Measurements from ENCODE around the gene NOVA2.

NOVA2 gene, protein sequence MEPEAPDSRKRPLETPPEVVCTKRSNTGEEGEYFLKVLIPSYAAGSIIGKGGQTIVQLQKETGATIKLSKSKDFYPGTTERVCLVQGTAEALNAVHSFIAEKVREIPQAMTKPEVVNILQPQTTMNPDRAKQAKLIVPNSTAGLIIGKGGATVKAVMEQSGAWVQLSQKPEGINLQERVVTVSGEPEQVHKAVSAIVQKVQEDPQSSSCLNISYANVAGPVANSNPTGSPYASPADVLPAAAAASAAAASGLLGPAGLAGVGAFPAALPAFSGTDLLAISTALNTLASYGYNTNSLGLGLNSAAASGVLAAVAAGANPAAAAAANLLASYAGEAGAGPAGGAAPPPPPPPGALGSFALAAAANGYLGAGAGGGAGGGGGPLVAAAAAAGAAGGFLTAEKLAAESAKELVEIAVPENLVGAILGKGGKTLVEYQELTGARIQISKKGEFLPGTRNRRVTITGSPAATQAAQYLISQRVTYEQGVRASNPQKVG
- 0 reads per million in 3 experiments for total RNA-seq

DNA sequence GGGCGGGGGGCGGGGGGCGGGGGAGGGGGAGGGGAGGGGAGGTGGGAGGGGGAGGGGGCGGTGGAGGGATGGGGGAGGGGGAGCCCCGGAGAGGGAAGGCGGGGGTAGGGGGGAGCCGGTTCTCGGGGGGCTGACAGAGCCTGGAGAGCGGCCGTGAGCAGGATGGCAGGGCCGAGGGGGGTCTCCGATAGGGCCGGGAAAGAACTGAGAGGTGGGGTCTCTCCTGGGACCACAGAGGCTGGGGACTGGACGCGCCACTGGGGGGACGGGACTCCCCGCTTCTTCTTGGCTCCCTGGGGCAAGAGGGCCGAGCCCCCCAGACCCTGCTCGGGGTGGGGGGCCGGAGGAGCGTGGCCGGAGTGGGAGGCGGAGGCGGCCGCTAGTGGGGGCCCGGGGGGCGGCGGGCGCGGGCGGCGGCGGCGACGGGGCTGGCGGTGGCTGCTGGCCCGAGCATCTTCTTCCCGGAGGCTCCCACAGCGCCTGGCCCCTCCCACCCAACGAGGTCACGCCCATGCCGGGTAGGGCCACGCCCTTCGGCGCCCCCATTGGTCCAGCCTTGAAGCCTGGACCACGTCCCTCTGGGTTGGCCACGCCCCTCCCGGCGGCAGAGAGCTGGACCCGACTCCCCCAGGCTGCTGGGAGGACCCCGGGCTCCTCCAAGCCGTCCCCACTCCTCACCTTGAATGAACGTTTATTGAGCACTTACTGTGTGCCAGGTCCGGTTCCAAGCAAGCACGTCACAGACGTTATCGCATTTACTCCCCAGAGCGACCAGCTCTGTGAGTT lies at the start of gene NOVA2:
TSS of gene NOVA2 (minus strand) at position 313 of the 786 bp plus-strand sequence. CDS start 514 bp downstream, outside the sequence.
- DNase-seq = no peak

DNA sequence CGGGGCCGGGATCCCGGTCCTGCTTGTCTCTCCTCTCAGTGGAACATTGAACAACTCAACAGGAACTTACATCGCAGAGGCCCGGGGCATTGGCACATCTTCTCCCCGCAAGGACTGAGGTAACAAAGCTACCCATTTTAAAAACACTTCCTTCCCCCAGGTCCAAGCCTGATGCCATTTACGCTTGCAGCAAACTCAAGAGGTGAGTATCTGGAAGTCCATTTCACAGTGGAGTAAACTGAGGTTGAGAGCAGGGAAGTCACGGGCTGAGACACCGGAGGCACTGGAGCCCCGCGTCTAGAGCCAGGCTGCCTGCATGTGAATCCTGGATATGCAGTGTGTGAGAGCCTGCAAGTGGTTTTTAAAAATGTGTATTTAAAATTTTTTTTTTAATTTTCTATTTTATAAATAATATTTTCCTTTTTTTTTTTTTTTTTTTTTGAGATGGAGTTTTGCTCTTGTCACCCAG lies 49.7 kb upstream of the NOVA2 start:
- no peak for DNase-seq

DNA sequence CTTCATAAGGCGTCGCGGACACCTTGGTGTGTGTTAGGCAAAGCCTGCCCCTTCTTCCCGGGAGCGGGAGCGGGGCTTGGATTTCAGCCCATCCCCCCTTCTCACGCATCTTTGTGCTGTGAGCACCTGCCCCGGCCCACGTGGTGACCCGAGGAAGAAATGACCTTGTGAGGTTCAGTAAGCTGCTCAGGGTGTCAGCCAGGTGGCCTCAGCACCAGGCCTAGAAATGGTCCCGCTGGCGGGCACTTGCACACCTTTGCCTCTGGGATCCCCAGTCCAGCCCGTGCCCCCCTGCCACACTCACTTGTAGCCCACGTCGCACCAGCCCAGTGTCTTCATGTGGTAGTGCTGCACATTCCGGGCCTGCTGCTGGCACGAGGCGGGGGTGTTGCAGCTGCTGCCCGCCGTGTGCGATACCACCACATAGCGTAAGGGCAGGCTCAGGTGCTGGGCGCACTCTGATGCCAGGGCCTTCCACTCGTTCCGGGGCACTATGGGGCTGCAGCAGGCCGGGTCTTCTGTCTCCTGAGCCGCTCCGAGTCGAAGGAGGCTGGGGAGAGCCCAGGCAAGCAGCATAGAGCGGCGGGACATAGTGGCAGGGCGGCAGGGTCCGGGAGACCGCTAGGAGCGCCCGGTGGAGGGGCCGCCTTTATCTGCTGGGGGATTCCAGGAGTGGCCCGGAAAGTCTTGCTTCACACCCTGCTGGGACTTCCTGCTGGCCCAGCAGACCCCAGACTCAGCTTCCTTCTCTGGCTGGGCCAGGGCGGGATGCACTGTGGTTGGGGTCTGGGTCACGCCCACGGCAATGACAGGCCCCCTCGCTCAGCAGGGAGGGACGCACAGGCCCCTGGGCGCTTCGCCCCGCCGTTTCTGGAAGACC lies 49.0 kb upstream of the NOVA2 start, which contains the start of gene PGLYRP1:
TSS of gene PGLYRP1 (minus strand) at position 623 of the 880 bp plus-strand sequence. CDS start at position 591, 32 bp downstream.
- no peak for DNase-seq

- no peak for DNase-seq
Observed at GRCh38 chr19:46022061-46022430, 48.4 kb upstream of the NOVA2 start.

DNA sequence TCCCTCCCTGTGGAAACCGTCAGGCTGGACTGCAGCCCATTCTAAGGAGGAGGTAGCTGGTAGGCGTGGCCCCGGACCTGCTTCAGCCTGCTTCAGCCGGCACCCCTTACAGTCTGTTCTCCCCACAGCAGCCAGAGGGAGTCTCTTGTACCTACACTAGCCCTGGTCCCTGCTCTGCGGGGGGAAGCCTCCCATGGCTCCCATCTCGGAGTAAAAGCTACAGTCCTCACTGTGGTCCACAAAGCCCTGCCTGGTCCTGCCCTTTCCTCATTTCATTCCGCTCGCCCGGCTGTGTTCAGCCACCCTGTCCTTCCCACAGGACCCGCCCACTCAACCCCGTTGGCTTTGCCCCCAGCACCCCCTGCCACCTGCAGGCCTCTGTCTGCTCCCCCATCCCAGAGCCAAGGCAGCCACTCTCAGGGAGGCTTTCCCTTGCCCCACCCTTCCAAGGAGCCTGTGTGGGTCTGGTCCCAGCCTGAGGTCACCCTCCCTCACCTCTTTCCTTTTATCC lies 47.9 kb upstream of the NOVA2 start:
- DNase-seq = no peak

DNA sequence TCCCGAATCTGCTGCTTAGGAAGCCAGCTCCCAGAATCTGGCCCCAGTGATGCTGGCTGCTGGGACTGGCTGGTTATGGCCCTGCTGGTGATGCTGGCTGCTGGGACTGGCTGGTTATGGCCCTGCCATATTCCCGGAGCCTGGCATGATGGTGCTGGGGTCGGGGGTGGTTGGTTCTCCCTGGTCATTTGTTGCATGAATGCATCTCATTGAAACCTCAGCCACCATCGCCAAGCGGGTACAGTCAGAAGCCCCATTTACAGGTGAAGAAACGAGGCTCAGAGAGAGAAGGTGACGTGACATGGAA lies 47.1 kb upstream of the NOVA2 start:
- no peak for DNase-seq

GRCh38 chr19:46019270-46019669 lies 45.6 kb upstream of the NOVA2 start:
- DNase-seq = no peak

DNA sequence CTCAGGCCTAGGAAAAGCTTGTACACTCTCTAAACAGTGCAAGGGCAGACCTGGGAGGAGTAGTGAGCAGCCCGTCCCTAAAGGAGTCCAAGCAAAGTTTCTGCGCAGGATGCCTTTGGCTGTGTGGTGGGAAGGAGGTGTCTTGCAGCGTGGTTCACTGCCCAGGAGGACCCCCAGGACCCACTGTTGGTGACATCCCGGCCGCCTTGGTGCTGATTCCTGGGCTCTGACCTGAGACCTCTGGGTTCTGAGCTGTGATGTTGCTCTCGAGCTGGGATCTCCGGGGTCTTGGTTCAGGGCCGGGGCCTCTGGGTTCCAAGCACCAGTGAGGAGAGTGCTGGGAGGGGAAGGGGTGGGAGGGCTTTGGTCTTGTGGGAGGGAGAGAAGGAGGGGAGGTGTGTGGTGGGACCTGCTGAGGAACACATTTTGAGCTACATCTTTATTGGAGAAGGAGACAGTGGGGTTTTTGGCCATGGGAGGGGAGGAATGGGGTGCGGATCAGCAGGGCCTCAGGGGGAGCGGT lies 45.1 kb upstream of the NOVA2 start:
- DNase-seq = no peak

DNA sequence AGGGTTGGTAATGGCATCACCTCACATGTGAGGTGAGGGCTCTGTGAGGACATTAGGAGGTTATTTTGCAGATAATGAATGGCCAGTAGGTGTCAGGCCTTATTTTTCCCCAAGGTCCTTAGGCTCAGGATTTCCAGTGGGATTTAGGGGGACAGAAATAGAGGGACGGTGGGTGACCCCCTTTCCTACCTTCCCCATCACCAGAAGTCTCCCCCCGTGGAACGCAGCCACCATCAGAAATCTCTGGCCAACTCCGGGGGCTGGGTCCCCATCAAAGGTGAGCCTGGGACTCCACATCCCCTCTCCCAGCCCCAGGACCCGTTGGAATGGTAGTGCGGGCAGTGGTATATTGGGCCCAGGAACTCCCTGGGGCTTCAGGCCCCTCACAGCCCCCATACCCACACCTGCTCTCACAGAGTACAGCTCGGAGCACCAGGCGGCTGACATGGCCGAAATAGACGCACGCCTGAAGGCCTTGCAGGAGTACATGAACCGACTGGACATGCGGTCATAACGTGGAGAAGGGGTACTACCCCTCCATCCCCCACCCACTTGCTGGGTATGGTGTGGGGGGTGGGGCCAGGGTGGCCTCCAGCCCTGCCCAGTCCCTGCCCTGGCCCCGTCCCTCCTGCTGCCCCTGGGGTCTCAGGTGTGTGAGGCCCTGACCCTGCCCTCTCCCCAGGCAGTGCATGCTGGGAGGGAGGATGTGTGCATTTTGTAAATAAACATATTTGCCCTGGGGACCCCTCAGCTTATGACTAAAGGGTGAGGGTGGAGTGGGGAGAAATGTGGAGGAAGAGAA lies 44.4 kb upstream of the NOVA2 start:
- no peak for DNase-seq

GRCh38 chr19:46017095-46017429 lies 43.4 kb upstream of the NOVA2 start:
- no peak for DNase-seq

GRCh38 chr19:46016426-46017094 lies 42.9 kb upstream of the NOVA2 start:
- peak; percentile 71 for DNase-seq

DNA sequence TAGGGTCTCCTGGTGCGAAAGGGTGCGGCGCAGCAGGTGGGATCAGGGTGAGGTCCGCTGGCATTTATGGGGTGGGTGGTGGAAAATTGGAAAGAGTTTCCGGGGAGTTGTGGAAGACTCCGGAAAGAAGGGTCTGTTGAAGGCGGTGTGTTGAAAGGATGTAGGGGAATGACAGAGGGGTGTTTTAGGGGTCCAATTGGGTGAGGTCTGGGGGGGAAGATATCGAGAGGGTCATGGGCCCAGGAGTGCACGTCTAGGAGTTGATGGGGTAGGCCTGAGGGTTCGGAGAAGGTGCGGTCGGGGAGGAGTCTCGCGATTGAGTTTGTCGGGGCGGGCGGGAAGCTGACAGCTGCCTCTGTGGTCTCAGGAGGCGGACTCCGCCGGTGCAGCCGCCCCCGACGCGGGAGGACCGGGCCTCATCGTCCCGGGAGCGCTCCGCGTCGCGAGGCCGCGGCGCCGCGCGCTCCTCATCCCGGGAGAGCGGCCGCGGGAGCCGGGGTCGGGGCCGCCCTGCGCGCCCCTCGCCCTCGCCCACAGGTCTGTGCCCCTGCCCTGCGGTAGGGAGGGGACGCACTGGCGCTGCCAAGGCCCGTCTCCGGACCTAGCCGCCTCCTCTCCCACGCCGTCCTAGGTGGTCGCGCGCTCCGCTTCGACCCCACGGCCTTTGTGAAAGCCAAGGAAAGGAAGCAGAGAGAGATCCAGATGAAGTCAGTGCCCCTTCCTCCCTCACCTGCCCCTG lies 42.2 kb upstream of the NOVA2 start:
- DNase-seq = peak; percentile 39

GRCh38 chr19:46014941-46015686 lies 41.4 kb upstream of the NOVA2 start:
- peak; percentile 51 for DNase-seq

DNA sequence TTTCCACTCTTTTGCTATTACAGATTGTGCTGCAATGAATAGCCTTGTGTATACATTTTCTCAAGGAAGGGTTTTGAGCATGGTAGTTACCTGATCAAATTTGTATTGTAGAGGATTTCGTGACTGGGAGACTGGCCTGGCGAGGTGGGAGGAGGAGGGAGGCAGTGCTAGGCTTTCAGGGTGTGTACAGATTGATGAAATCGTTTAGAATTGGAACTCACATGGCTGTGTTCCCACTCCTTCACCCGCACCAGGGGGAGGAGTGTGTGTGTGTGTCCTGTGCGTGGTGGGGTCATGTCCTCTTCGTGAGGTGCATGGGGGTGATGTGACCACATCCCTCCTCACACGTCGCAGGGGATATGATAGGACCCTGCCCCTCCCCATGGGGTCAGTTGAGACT lies 40.9 kb upstream of the NOVA2 start:
- no peak for DNase-seq

- peak; percentile 49 for DNase-seq
Observed at GRCh38 chr19:46009530-46010510, 36.2 kb upstream of the NOVA2 start.

DNA sequence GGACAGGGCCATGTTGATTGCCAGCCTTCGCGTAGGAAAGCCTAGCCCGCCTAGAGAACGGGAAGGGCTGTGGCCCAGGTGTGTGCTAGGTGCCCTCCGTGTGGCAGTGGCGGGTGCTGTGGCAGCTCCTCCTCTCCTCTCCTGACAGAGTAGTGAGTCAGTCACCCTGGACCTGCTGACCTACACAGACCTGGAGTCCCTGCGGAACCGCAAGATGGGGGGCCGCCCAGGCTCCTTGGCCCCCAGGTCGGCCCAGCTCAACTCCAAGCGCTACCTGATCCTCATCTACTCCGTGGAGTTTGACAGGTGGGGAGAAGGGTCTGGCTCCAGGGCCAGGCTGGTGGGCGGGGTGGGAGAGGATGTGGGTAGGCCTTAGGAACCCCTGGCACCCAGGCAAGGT lies 32.7 kb upstream of the NOVA2 start:
- no peak for DNase-seq

- DNase-seq = no peak
Observed at GRCh38 chr19:46002678-46003275, 29.1 kb upstream of the NOVA2 start.
